Thyroid gland (tissue), 4 donors: ENCODE results near the gene EFNB3. TPM values are rescaled to one million over a fixed set of nuclear protein-coding genes. Genes with fewer than 3 reads are reported as not detected.

ENCODE experiments used
- DNase-seq, 2 donors: peaks; one replicate each; pipeline ENCODE4 v3.0.0-alpha.2; 2019
- H3K27ac ChIP-seq, 3 donors: fragments of 200-600 bp; sonication (generic); 1 replicate in 2 of 3; 2 replicates in 1 of 3; pipeline ENCODE4 v1.5.1; 2016 to 2019; ENCODE audit warnings: mild to moderate bottlenecking in 1 of 3, moderate library complexity in 1 of 3
- H3K27me3 ChIP-seq: fragments of 200-600 bp; sonication (generic); one replicate; pipeline ENCODE4 v1.5.1; 2019
- H3K36me3 ChIP-seq, 2 donors: fragments of 200-600 bp; sonication (generic); one replicate each; pipeline ENCODE4 v1.5.1; 2016 to 2019
- H3K4me1 ChIP-seq, 2 donors: fragments of 200-600 bp; sonication (generic); one replicate each; pipeline ENCODE4 v1.5.1; 2017 to 2019
- H3K4me3 ChIP-seq, 3 donors: fragments of 200-600 bp; sonication (generic); replicated peaks in 1 of 3; 1 replicate in 2 of 3; 2 replicates in 1 of 3; pipeline ENCODE4 v1.5.1; 2016; ENCODE audit warnings: mild to moderate bottlenecking in 1 of 3
- H3K9me3 ChIP-seq: fragments of 200-600 bp; sonication (generic); one replicate; pipeline ENCODE4 v1.5.1; 2017
- CTCF ChIP-seq, 6 experiments: fragments of 200-600 bp in 3 of 6; fragments of 450-650 bp in 3 of 6; sonication (generic) in 3 of 6; IDR thresholded peaks; one replicate each; pipeline ENCODE4 v1.5.1; 2016 to 2019; ENCODE audit warnings: antibody characterized with exemption in 6 of 6, mild to moderate bottlenecking in 2 of 6, inconsistent platforms in 1 of 6, moderate library complexity in 1 of 6
- POLR2A ChIP-seq, 2 donors: fragments of 450-650 bp; IDR thresholded peaks; one replicate each; pipeline ENCODE4 v1.6.1; 2017; ENCODE audit warnings: antibody characterized with exemption in 2 of 2, mild to moderate bottlenecking in 2 of 2, moderate library complexity in 1 of 2
- WGBS, 2 donors: methylation state at CpG; one replicate each; pipeline ENCODE4 v1.1.5; 2017; 5-methylcytosine and 5-hydroxymethylcytosine counted together
- intact Hi-C: fragments of 100-400 bp; cut with DNase I; formaldehyde crosslinking; loops from one replicate; pipeline ENCODE4 v1.15.1; 2023
- total RNA-seq, 4 donors: library from RNA; depleted of rRNA; stranded (reverse); fragments of >200 nt; gene quantifications; one replicate each; pipeline ENCODE4 v1.2.3, GENCODE V29; 2016

The EFNB3 gene
- total RNA-seq, 4 donors from 2014 or later: 0.27 to 0.38 (median 0.33) TPM; not detected in 1

GRCh38 chr17:7750321-7750821 lies 45.4 kb downstream of the EFNB3 start:
- intact Hi-C loops: no loop called here
- no peaks in the 10 kb centered on the region for H3K9me3 ChIP-seq
- H3K4me1 ChIP-seq: no peaks in the 10 kb centered on the region
- 57 to 74% methylated on average over 4 of the region's 4 CpGs for WGBS, 2 donors
- DNase-seq: no peak
- no peak overlapping the region for H3K27ac ChIP-seq
- TF ChIP-seq POLR2A (IDR thresholded peaks at IDR 0.05) (no peak), CTCF (IDR thresholded peaks at IDR 0.05) (no peak)
- H3K36me3 ChIP-seq: no peaks in the 10 kb centered on the region
- no peak overlapping the region for H3K4me3 ChIP-seq
- H3K27me3 ChIP-seq: no peaks in the 10 kb centered on the region

DNA sequence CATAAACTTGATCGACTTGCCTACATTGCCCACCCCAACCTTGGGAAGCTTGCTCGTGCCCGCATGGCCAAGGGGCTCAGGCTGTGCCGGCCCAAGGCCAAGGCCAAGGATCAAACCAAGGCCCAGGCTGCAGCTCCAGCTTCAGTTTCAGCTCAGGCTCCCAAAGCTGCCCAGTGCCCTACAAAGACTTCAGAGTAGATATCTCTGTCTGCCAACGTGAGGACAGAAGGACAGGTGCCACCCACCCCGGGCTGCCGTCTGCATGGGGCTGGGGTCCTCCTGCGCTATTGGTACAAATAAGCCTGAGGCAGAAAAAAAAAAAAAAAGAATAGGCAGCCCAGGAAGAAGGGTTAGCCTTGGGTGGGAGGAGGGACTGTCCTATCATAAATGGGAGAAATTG lies 49.7 kb downstream of the EFNB3 start:
- TF ChIP-seq CTCF (IDR thresholded peaks at IDR 0.05) (no peak), POLR2A (IDR thresholded peaks at IDR 0.05) (no peak)
- H3K36me3 ChIP-seq: no peaks in the 10 kb centered on the region
- intact Hi-C loops: no loop called here
- no peak overlapping the region for H3K4me3 ChIP-seq
- WGBS, 2 donors: 82 to 88% methylated on average over 8 of the region's 8 CpGs
- DNase-seq: no peak
- H3K27me3 ChIP-seq: no peaks in the 10 kb centered on the region
- no peak overlapping the region for H3K27ac ChIP-seq
- no peaks in the 10 kb centered on the region for H3K4me1 ChIP-seq
- no peaks in the 10 kb centered on the region for H3K9me3 ChIP-seq

DNA sequence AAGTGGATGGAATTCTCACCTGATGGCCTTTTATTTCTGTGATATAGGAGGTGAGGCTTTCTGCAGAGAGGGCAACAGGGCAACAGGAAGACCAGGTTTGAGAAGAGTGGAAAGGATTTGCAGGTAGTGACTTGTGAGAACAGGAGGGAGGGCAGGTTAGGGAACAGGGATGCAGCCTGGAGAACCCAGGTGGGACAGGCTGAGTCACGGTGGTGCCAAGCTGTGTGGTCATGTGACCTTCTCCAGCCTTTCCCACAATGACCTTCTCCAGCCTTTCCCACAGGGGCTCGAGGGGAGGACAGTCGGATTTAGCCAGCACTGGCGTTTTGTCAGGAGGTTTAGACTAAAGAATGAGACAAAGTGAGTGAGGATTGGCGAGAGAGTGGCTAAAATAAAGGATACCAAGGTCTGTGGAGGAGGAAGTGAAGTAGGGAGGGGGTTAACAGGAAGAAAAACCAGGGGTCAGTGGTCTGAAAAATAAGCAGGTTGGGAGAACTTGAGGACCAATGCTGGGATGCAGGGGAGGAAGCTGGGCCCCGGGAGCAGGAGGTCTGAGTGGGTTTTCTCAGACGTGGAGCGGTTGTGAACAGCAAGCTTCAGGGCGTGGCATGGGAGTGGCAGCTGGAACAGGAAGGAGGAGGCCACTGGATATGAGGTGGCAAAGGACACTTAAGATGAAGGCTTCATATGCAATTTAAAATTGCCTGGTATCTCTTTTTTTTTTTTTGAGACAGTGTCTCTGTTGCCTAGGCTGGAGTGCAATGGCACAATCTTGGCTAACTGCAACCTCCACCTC lies 50.3 kb downstream of the EFNB3 start:
- no peak for DNase-seq

GRCh38 chr17:7756968-7757367 lies 52.0 kb downstream of the EFNB3 start:
- Histone ChIP-seq H3K27me3 (no peaks in the 10 kb centered on the region), H3K9me3 (no peaks in the 10 kb centered on the region), H3K4me1 (no peaks in the 10 kb centered on the region), H3K27ac (no peak overlapping the region), H3K4me3 (no peak overlapping the region), H3K36me3 (no peaks in the 10 kb centered on the region)
- DNase-seq: no peak
- intact Hi-C loops: no loop called here
- 77 to 80% methylated on average over 14 of the region's 14 CpGs for WGBS, 2 donors
- TF ChIP-seq POLR2A (IDR thresholded peaks at IDR 0.05): no peak
- no peak for TF ChIP-seq CTCF (IDR thresholded peaks at IDR 0.05)

More for the DNA sequence above, 50.3 kb downstream of the EFNB3 start:
- 51 to 52% methylated on average over 9 of the region's 9 CpGs for WGBS, 2 donors
- TF ChIP-seq CTCF (IDR thresholded peaks at IDR 0.05): no peak
- TF ChIP-seq POLR2A (IDR thresholded peaks at IDR 0.05): no peak
- Histone ChIP-seq H3K9me3 (no peaks in the 10 kb centered on the region), H3K4me1 (no peaks in the 10 kb centered on the region), H3K27me3 (no peaks in the 10 kb centered on the region), H3K4me3 (no peak overlapping the region), H3K27ac (no peak overlapping the region), H3K36me3 (no peaks in the 10 kb centered on the region)
- intact Hi-C loops: no loop called here

Other genes with a start within 250 kb of the EFNB3 start
- gene ZBTB4, start 225.6 kb upstream of the EFNB3 start, total RNA-seq: 10 to 100 TPM; 58.5 to 85.2 (median 79.9) TPM
- gene SLC35G6, start 223.8 kb upstream of the EFNB3 start, total RNA-seq: not detected
- 100 to 1,000 TPM in 2 of 4 donors, 10 to 100 TPM in 2; 47.6 to 125 (median 82.2) TPM for gene POLR2A, start 220.8 kb upstream of the EFNB3 start, total RNA-seq
- 10 to 100 TPM; 17.9 to 39.9 (median 30.8) TPM for gene TNFSF12, start 156.1 kb upstream of the EFNB3 start, total RNA-seq
- 10 to 100 TPM; 11.7 to 32.2 (median 24.8) TPM for gene TNFSF13, start 146.5 kb upstream of the EFNB3 start, total RNA-seq
- gene SENP3, start 143.3 kb upstream of the EFNB3 start, total RNA-seq: 10 to 100 TPM; 62.4 to 73.3 (median 66.3) TPM
- 10 to 100 TPM; 13.6 to 52.0 (median 21.5) TPM for gene CD68, start 125.6 kb upstream of the EFNB3 start, total RNA-seq
- 100 to 1,000 TPM in 3 of 4 donors, 10 to 100 TPM in 1; 88.8 to 250 (median 164) TPM for gene MPDU1, start 121.3 kb upstream of the EFNB3 start, total RNA-seq
- gene SOX15, start 115.1 kb upstream of the EFNB3 start, total RNA-seq: 1 to 10 TPM in 1 of 4 donors, under 1 TPM in 1, not detected in 2; 0.67 to 3.1 TPM
- 10 to 100 TPM; 27.6 to 37.5 (median 28.6) TPM for gene FXR2, start 90.3 kb upstream of the EFNB3 start, total RNA-seq
- gene SAT2, start 77.4 kb upstream of the EFNB3 start, total RNA-seq: 10 to 100 TPM; 59.5 to 74.2 (median 61.9) TPM
- under 1 TPM in 1 of 4 donors, not detected in 3; 0.83 TPM for gene SHBG, start 75.1 kb upstream of the EFNB3 start, total RNA-seq
- 1 to 10 TPM in 2 of 4 donors, under 1 TPM in 2; 0.40 to 1.7 (median 0.90) TPM for gene ATP1B2, start 54.3 kb upstream of the EFNB3 start, total RNA-seq
- gene TP53, start 17.7 kb upstream of the EFNB3 start, total RNA-seq: 10 to 100 TPM; 16.4 to 66.4 (median 35.6) TPM
- 1 to 10 TPM; 2.9 to 8.0 (median 4.6) TPM for gene WRAP53, start 16.7 kb upstream of the EFNB3 start, total RNA-seq
- gene DNAH2, start 12.5 kb downstream of the EFNB3 start, total RNA-seq: under 1 TPM in 3 of 4 donors, not detected in 1; under 0.01 to 0.22 (median 0.20) TPM
- gene KDM6B, start 129.0 kb downstream of the EFNB3 start, total RNA-seq: 10 to 100 TPM in 2 of 4 donors, 1 to 10 TPM in 2; 4.8 to 14.4 (median 10.4) TPM
- gene TMEM88, start 149.9 kb downstream of the EFNB3 start, total RNA-seq: 10 to 100 TPM; 12.3 to 39.5 (median 18.4) TPM
- gene NAA38, start 152.4 kb downstream of the EFNB3 start, total RNA-seq: 100 to 1,000 TPM in 2 of 4 donors, 10 to 100 TPM in 2; 24.6 to 180 (median 79.6) TPM
- 10 to 100 TPM; 14.9 to 29.5 (median 23.5) TPM for gene CYB5D1, start 152.8 kb downstream of the EFNB3 start, total RNA-seq
- 100 to 1,000 TPM in 1 of 4 donors, 10 to 100 TPM in 3; 78.9 to 117 (median 91.4) TPM for gene CHD3, start 183.6 kb downstream of the EFNB3 start, total RNA-seq
- 1 to 10 TPM; 1.1 to 4.3 (median 2.2) TPM for gene RNF227, start 211.1 kb downstream of the EFNB3 start, total RNA-seq
- gene KCNAB3, start 224.7 kb downstream of the EFNB3 start, total RNA-seq: 1 to 10 TPM in 2 of 4 donors, under 1 TPM in 2; 0.40 to 3.7 (median 1.5) TPM
- gene TRAPPC1, start 226.7 kb downstream of the EFNB3 start, total RNA-seq: 10 to 100 TPM; 40.2 to 59.0 (median 53.4) TPM
- 10 to 100 TPM; 21.0 to 35.9 (median 28.0) TPM for gene CNTROB, start 227.0 kb downstream of the EFNB3 start, total RNA-seq